Loucy (cell line): ENCODE measurements around the gene PODXL.

Experiments used
- CTCF ChIP-seq: fragments of 200-600 bp; sonication (generic); conservative IDR thresholded peaks from 2 replicates; pipeline ENCODE4 v1.5.1; 2014; ENCODE audit warnings: mild to moderate bottlenecking, antibody characterized with exemption, low read length
- EZH2phosphoT487 ChIP-seq: fragments of 200-600 bp; IDR thresholded peaks from 2 replicates; pipeline ENCODE4 v1.6.1; 2018; ENCODE audit warnings: antibody characterized with exemption, mild to moderate bottlenecking, moderate library complexity, borderline replicate concordance

- no peak for TF ChIP-seq CTCF
- TF ChIP-seq EZH2phosphoT487 = no peak
Measured at GRCh38 chr7:131495669-131496498, 60.5 kb downstream of the PODXL start.
